CD8-positive, alpha-beta memory T cell (primary cell): Measurements from ENCODE around the gene HSPG2. TPM values are rescaled to one million over a fixed set of nuclear protein-coding genes. Genes with fewer than 3 reads are reported as not detected.

Experiments
- CTCF ChIA-PET: fragments of 350-600 bp; sonication (Branson Sonifier 250); formaldehyde crosslinking; loops from one replicate; lab custom pipeline; 2021; ENCODE audit warnings: antibody characterized with exemption; lab: Charles Lee
- POLR2A ChIA-PET: fragments of 350-600 bp; sonication (Branson Sonifier 250); formaldehyde crosslinking; loops from one replicate; lab custom pipeline; 2021; ENCODE audit warnings: antibody characterized with exemption; lab: Charles Lee
- DNase-seq, 5 donors: peaks; one replicate each; pipeline versions ENCODE4 v3.0.0 to v3.0.0-alpha.2; 2020 to 2022; ENCODE audit warnings: mixed read lengths in 1 of 5
- H3K27ac ChIP-seq: one replicate; pipeline ENCODE4 v1.7.0; 2013; ENCODE audit warnings: low read depth, mild to moderate bottlenecking, low read length, moderate library complexity
- H3K27me3 ChIP-seq: 2 replicates; pipeline ENCODE4 v1.7.0; 2013; ENCODE audit warnings: low read length, mild to moderate bottlenecking; ENCODE audit not compliant: insufficient read depth, poor library complexity, severe bottlenecking
- H3K36me3 ChIP-seq: 2 replicates; pipeline ENCODE4 v1.7.0; 2013; ENCODE audit warnings: mild to moderate bottlenecking, low read length, moderate library complexity; ENCODE audit not compliant: insufficient read depth
- H3K4me1 ChIP-seq: 2 replicates; pipeline ENCODE4 v1.7.0; 2013; ENCODE audit warnings: mild to moderate bottlenecking, low read length, moderate library complexity; ENCODE audit not compliant: insufficient read depth
- H3K4me3 ChIP-seq: 2 replicates; pipeline ENCODE4 v1.7.0; 2013; ENCODE audit warnings: mild to moderate bottlenecking, low read length
- H3K9me3 ChIP-seq: 2 replicates; pipeline ENCODE4 v1.7.0; 2013; ENCODE audit warnings: mild to moderate bottlenecking, low read length
- H3K27ac Mint-ChIP-seq, 8 donors: one replicate each; pipeline ENCODE4 v1.8.0; 2020 to 2021; ENCODE audit warnings: mixed read lengths in 8 of 8, mild to moderate bottlenecking in 6 of 8, inconsistent platforms in 3 of 8, moderate library complexity in 3 of 8
- H3K27me3 Mint-ChIP-seq, 2 donors: one replicate each; pipeline ENCODE4 v1.8.0; 2020 to 2021; ENCODE audit warnings: mixed read lengths in 2 of 2, mild to moderate bottlenecking in 1 of 2, moderate library complexity in 1 of 2
- H3K36me3 Mint-ChIP-seq, 3 donors: one replicate each; pipeline ENCODE4 v1.8.0; 2020 to 2021; ENCODE audit warnings: mixed read lengths in 3 of 3, inconsistent platforms in 1 of 3, mild to moderate bottlenecking in 1 of 3
- H3K4me1 Mint-ChIP-seq, 3 donors: one replicate each; pipeline ENCODE4 v1.8.0; 2020 to 2021; ENCODE audit warnings: mixed read lengths in 3 of 3, inconsistent platforms in 1 of 3, mild to moderate bottlenecking in 1 of 3
- H3K4me3 Mint-ChIP-seq, 7 donors: one replicate each; pipeline ENCODE4 v1.8.0; 2020 to 2021; ENCODE audit warnings: mixed read lengths in 7 of 7, mild to moderate bottlenecking in 6 of 7, moderate library complexity in 4 of 7, inconsistent platforms in 2 of 7
- H3K9me3 Mint-ChIP-seq, 5 donors: one replicate each; pipeline ENCODE4 v1.8.0; 2020 to 2022; ENCODE audit warnings: mixed read lengths in 5 of 5, mild to moderate bottlenecking in 3 of 5, moderate library complexity in 2 of 5, inconsistent platforms in 1 of 5
- polyA plus RNA-seq: library from polyadenylated mRNA; unstranded; fragments of 300-500 nt; fragmentation: Illumina TruSeq; gene quantifications from one replicate; pipeline ENCODE4 v1.2.3, GENCODE V29; 2021
- total RNA-seq, 2 experiments: library from RNA; stranded (reverse); gene quantifications; one replicate each; pipeline ENCODE4 v1.2.3, GENCODE V29; 2021

HSPG2 gene
- total and polyA plus RNA-seq, 3 experiments from 2014 or later: 0.24 to 0.72 TPM; not detected in 1

- CTCF ChIA-PET: no interaction called here
- no peak for DNase-seq
Measured at GRCh38 chr1:21855257-21856096, 81.6 kb downstream of the HSPG2 start.

GRCh38 chr1:21854751-21855131, 82.4 kb downstream of the HSPG2 start:
- no peak for DNase-seq

More at GRCh38 chr1:21855257-21856096, 81.6 kb downstream of the HSPG2 start:
- H3K36me3 Mint-ChIP-seq: no peaks in the 10 kb centered on the region
- peak overlapping the region in 1 of 7 donors; percentile 36 for H3K4me3 Mint-ChIP-seq
- no peaks in the 10 kb centered on the region for H3K36me3 ChIP-seq
- no peaks in the 10 kb centered on the region for H3K4me1 ChIP-seq
- no peaks in the 10 kb centered on the region for H3K27me3 ChIP-seq
- H3K9me3 Mint-ChIP-seq: no peaks in the 10 kb centered on the region
- H3K27me3 Mint-ChIP-seq: no peaks in the 10 kb centered on the region
- peaks cover 2 to 4% (median 4%) of the 10 kb centered on the region in 3 donors for H3K4me1 Mint-ChIP-seq
- H3K27ac ChIP-seq: no peak overlapping the region
- H3K9me3 ChIP-seq: no peaks in the 10 kb centered on the region
- no peak overlapping the region for H3K4me3 ChIP-seq
- POLR2A ChIA-PET: no interaction called here
- no peak overlapping the region for H3K27ac Mint-ChIP-seq

GRCh38 chr1:21854090-21854750, 82.9 kb downstream of the HSPG2 start:
- ChIA-PET POLR2A (no interaction called here), CTCF (no interaction called here)
- no peaks in the 10 kb centered on the region for H3K27me3 ChIP-seq
- Mint-ChIP-seq H3K9me3 (no peaks in the 10 kb centered on the region), H3K4me3 (no peak overlapping the region), H3K4me1 (peaks cover 2 to 4% (median 4%) of the 10 kb centered on the region in 3 donors), H3K27ac (no peak overlapping the region), H3K27me3 (no peaks in the 10 kb centered on the region), H3K36me3 (no peaks in the 10 kb centered on the region)
- DNase-seq: no peak
- no peaks in the 10 kb centered on the region for H3K4me1 ChIP-seq
- no peak overlapping the region for H3K4me3 ChIP-seq
- H3K36me3 ChIP-seq: no peaks in the 10 kb centered on the region
- H3K9me3 ChIP-seq: no peaks in the 10 kb centered on the region
- H3K27ac ChIP-seq: no peak overlapping the region

More at GRCh38 chr1:21854751-21855131, 82.4 kb downstream of the HSPG2 start:
- peaks cover 2 to 4% (median 4%) of the 10 kb centered on the region in 3 donors for H3K4me1 Mint-ChIP-seq
- H3K36me3 Mint-ChIP-seq: no peaks in the 10 kb centered on the region
- POLR2A ChIA-PET: no interaction called here
- no peak overlapping the region for H3K4me3 Mint-ChIP-seq
- CTCF ChIA-PET: no interaction called here
- H3K9me3 Mint-ChIP-seq: no peaks in the 10 kb centered on the region
- H3K27ac ChIP-seq: no peak overlapping the region
- H3K27me3 ChIP-seq: no peaks in the 10 kb centered on the region
- H3K27ac Mint-ChIP-seq: no peak overlapping the region
- H3K9me3 ChIP-seq: no peaks in the 10 kb centered on the region
- H3K27me3 Mint-ChIP-seq: no peaks in the 10 kb centered on the region
- H3K36me3 ChIP-seq: no peaks in the 10 kb centered on the region
- no peak overlapping the region for H3K4me3 ChIP-seq
- H3K4me1 ChIP-seq: no peaks in the 10 kb centered on the region

GRCh38 chr1:21853131-21853427, 84.0 kb downstream of the HSPG2 start:
- POLR2A ChIA-PET: no interaction called here
- Histone ChIP-seq H3K4me1 (no peaks in the 10 kb centered on the region), H3K27ac (no peak overlapping the region), H3K9me3 (no peaks in the 10 kb centered on the region), H3K36me3 (no peaks in the 10 kb centered on the region), H3K4me3 (no peak overlapping the region), H3K27me3 (no peaks in the 10 kb centered on the region)
- peaks cover 2 to 4% (median 4%) of the 10 kb centered on the region in 3 donors for H3K4me1 Mint-ChIP-seq
- H3K27ac Mint-ChIP-seq: no peak overlapping the region
- CTCF ChIA-PET: no interaction called here
- no peaks in the 10 kb centered on the region for H3K27me3 Mint-ChIP-seq
- no peak overlapping the region for H3K4me3 Mint-ChIP-seq
- H3K36me3 Mint-ChIP-seq: no peaks in the 10 kb centered on the region
- no peaks in the 10 kb centered on the region for H3K9me3 Mint-ChIP-seq
- DNase-seq: no peak

GRCh38 chr1:21852282-21853130, 84.6 kb downstream of the HSPG2 start:
- Histone ChIP-seq H3K9me3 (no peaks in the 10 kb centered on the region), H3K27me3 (no peaks in the 10 kb centered on the region), H3K27ac (no peak overlapping the region), H3K4me1 (no peaks in the 10 kb centered on the region), H3K4me3 (no peak overlapping the region), H3K36me3 (no peaks in the 10 kb centered on the region)
- H3K27me3 Mint-ChIP-seq: no peaks in the 10 kb centered on the region
- H3K27ac Mint-ChIP-seq: no peak overlapping the region
- no peaks in the 10 kb centered on the region for H3K9me3 Mint-ChIP-seq
- DNase-seq: no peak
- no peaks in the 10 kb centered on the region for H3K36me3 Mint-ChIP-seq
- H3K4me3 Mint-ChIP-seq: no peak overlapping the region
- POLR2A ChIA-PET: no interaction called here
- CTCF ChIA-PET: no interaction called here
- peaks cover 0 to 2% (median 1%) of the 10 kb centered on the region in 3 donors for H3K4me1 Mint-ChIP-seq

- no peak for DNase-seq
- Histone ChIP-seq H3K27ac (no peak overlapping the region), H3K4me3 (no peak overlapping the region), H3K9me3 (no peaks in the 10 kb centered on the region), H3K4me1 (no peaks in the 10 kb centered on the region), H3K27me3 (no peaks in the 10 kb centered on the region), H3K36me3 (no peaks in the 10 kb centered on the region)
- no peaks in the 10 kb centered on the region for H3K27me3 Mint-ChIP-seq
- no peaks in the 10 kb centered on the region for H3K4me1 Mint-ChIP-seq
- no peak overlapping the region for H3K4me3 Mint-ChIP-seq
- ChIA-PET CTCF (no interaction called here), POLR2A (no interaction called here)
- H3K27ac Mint-ChIP-seq: no peak overlapping the region
- no peaks in the 10 kb centered on the region for H3K36me3 Mint-ChIP-seq
- H3K9me3 Mint-ChIP-seq: no peaks in the 10 kb centered on the region
Measured at GRCh38 chr1:21851430-21852250, 85.5 kb downstream of the HSPG2 start.

GRCh38 chr1:21849909-21850576, 87.1 kb downstream of the HSPG2 start:
- no peak overlapping the region for H3K4me3 ChIP-seq
- H3K4me1 Mint-ChIP-seq: no peaks in the 10 kb centered on the region
- DNase-seq: no peak
- no peaks in the 10 kb centered on the region for H3K27me3 ChIP-seq
- H3K9me3 Mint-ChIP-seq: no peaks in the 10 kb centered on the region
- H3K27ac ChIP-seq: no peak overlapping the region
- CTCF ChIA-PET: no interaction called here
- no peaks in the 10 kb centered on the region for H3K4me1 ChIP-seq
- H3K27me3 Mint-ChIP-seq: no peaks in the 10 kb centered on the region
- H3K9me3 ChIP-seq: no peaks in the 10 kb centered on the region
- H3K27ac Mint-ChIP-seq: no peak overlapping the region
- no peaks in the 10 kb centered on the region for H3K36me3 ChIP-seq
- H3K36me3 Mint-ChIP-seq: no peaks in the 10 kb centered on the region
- no peak overlapping the region for H3K4me3 Mint-ChIP-seq
- POLR2A ChIA-PET: no interaction called here
